Adipocyte (in vitro differentiated cells): ENCODE measurements around the gene MTUS2.

ENCODE experiments used
- DNase-seq: peaks from one replicate; pipeline ENCODE4 v3.0.0-alpha.2; 2015; ENCODE audit warnings: low read depth
- H3K27me3 ChIP-seq: replicated peaks from 2 replicates; pipeline ENCODE4 v1.7.0; 2013; ENCODE audit warnings: mild to moderate bottlenecking, low read length, moderate library complexity; ENCODE audit not compliant: control insufficient read depth, insufficient read depth
- H3K36me3 ChIP-seq: 2 replicates; pipeline ENCODE4 v1.7.0; 2013; ENCODE audit warnings: low read length, mild to moderate bottlenecking, moderate library complexity; ENCODE audit not compliant: control insufficient read depth, insufficient read depth, severe bottlenecking
- H3K4me1 ChIP-seq: 2 replicates; pipeline ENCODE4 v1.7.0; 2013; ENCODE audit warnings: mild to moderate bottlenecking, low read length, moderate library complexity; ENCODE audit not compliant: control insufficient read depth, insufficient read depth
- H3K4me3 ChIP-seq: 2 replicates; pipeline ENCODE4 v1.7.0; 2013; ENCODE audit warnings: mild to moderate bottlenecking, low read length, moderate library complexity
- H3K9ac ChIP-seq: 2 replicates; pipeline ENCODE4 v1.7.0; 2013; ENCODE audit warnings: mild to moderate bottlenecking, low read length, moderate library complexity
- H3K9me3 ChIP-seq: 2 replicates; pipeline ENCODE4 v1.7.0; 2013; ENCODE audit warnings: mild to moderate bottlenecking, low read length, moderate library complexity; ENCODE audit not compliant: control insufficient read depth

The MTUS2 gene

DNA sequence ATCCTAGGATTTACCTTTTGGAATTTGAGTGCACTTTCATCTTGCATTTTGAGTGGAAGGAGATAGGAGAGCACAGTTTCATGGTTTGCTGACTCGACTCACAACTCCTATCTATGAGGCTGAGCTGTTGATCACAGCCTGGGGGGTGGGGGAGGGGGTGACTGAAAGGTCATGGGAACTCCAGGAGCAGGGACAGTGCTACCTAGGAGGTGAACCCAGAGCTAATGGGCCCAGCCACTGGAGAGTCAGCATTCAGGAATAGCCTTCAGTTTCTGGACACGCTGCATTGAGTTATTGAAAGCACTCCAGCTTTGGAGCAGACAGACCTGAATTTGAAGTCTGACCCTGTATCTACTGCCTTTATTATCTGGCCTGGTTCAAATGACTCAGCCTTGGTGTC lies 435.4 kb downstream of the MTUS2 start:
- Histone ChIP-seq H3K4me3 (no peak overlapping the region), H3K4me1 (no peaks in the 10 kb centered on the region), H3K36me3 (no peaks in the 10 kb centered on the region), H3K27me3 (peaks cover 3% of the 10 kb centered on the region), H3K9ac (no peak overlapping the region), H3K9me3 (no peaks in the 10 kb centered on the region)
- DNase-seq, result no peak

GRCh38 chr13:29260684-29261083 lies 440.5 kb downstream of the MTUS2 start:
- Histone ChIP-seq H3K4me1 (no peaks in the 10 kb centered on the region), H3K27me3 (no peaks in the 10 kb centered on the region), H3K9me3 (peaks cover 4% of the 10 kb centered on the region), H3K4me3 (no peak overlapping the region), H3K36me3 (no peaks in the 10 kb centered on the region), H3K9ac (no peak overlapping the region)
- DNase-seq, result no peak

DNA sequence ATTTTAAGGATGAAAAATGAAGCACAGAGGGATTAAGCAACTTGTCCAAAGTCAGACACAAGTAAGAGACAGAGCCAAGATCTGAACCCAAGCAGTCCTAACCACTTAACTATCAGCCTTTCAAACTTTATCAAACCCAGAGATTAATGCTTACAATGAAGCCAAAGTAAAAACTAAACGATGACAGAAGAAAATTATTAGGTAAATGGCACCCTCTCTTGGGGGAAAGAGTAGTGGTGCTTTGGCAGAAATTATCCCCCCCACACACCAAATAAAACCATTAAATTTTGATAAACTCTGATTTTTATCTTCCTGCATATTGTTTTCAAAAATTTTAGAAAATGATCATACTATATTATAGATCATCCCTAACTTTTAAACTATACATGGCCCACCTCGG lies 446.1 kb downstream of the MTUS2 start:
- no peak overlapping the region for H3K9ac ChIP-seq
- H3K9me3 ChIP-seq, result peaks cover 4% of the 10 kb centered on the region
- H3K4me3 ChIP-seq, result no peak overlapping the region
- peaks cover 21% of the 10 kb centered on the region for H3K27me3 ChIP-seq
- H3K4me1 ChIP-seq, result no peaks in the 10 kb centered on the region
- no peaks in the 10 kb centered on the region for H3K36me3 ChIP-seq
- no peak for DNase-seq

DNA sequence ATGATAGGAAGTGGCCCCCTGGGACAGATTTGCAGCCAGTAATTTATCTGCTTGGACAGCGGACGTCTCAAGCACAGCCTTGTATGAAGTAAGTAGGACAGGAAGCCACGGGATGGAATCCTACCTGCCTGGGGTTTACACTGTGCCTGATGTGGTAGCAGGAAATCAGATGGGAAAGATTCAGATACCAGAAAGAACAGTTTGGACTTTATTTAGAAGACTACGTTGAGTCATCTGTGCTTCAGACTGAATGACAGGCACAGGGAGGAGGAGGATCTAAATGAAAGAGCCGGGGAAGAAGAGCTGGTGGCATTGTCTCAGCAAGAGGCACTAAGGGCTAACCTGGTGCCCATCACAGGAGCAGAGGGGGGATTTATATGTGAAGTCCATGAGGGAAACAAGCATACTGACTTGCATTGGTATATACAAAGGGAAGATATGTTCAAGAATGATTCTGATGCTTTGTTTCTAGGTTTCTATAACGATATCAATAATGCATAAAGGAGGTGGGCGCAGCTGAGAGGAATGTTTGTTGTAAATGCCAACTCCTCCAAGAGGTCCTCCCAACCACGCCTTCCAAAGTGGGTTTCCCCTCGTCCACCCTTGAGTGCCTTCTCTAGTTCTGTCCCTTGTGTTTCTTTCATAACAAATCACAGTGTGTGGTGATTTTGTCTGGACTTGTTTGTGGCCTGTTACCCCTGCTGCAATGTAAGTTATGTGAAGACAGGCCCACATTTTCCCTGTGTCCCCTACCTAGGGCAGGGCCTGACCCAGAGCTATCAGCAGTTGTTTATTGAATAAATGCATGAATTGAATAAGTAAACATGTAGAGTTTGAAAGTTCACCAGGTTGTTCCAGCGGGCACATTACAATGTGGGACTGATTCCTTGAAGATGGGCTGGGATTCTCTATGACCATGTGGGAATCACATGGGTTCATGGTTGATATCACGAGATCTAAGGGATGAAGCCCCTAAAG lies 446.9 kb downstream of the MTUS2 start:
- Histone ChIP-seq H3K27me3 (peaks cover 23% of the 10 kb centered on the region), H3K4me1 (no peaks in the 10 kb centered on the region), H3K4me3 (no peak overlapping the region), H3K36me3 (no peaks in the 10 kb centered on the region), H3K9ac (no peak overlapping the region), H3K9me3 (peaks cover 4% of the 10 kb centered on the region)
- no peak for DNase-seq

DNA sequence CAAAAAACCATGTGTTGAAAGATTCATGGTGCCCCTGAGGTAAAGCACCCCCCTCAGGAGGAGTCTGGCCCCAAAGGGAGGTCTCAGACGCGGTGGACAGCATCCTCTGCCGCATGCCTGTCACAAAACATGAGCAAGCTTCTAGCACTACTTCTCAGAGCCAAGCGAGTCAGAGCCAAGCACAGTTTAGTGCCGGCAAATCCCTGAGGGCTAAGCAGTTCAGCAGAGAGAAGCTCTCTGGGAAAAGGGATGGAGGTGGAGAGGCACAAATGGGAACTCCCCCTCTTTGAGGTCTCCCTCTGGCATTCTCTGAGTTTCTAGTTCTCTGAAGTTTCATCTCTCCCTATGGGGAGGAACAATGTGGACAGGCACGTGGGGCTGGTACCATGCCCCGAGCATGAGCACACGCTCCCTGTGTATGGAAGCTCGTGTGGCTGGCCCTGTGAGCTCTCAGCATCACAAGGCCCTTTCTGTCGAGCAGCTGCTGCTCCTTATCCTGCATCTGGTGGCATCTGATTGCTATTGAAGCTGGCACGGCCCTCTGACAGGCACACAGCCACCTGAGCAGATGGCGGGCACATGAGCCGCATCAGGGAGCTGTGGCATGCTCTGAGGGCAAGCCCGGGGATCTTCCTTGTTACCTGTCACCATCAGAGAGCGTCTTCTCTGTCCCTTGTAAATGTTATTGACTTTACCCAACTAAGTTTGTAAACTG lies 450.3 kb downstream of the MTUS2 start:
- no peak overlapping the region for H3K9ac ChIP-seq
- peaks cover 23% of the 10 kb centered on the region for H3K27me3 ChIP-seq
- no peaks in the 10 kb centered on the region for H3K9me3 ChIP-seq
- H3K36me3 ChIP-seq, result no peaks in the 10 kb centered on the region
- DNase-seq, result no peak
- H3K4me3 ChIP-seq, result no peak overlapping the region
- H3K4me1 ChIP-seq, result no peaks in the 10 kb centered on the region

DNA sequence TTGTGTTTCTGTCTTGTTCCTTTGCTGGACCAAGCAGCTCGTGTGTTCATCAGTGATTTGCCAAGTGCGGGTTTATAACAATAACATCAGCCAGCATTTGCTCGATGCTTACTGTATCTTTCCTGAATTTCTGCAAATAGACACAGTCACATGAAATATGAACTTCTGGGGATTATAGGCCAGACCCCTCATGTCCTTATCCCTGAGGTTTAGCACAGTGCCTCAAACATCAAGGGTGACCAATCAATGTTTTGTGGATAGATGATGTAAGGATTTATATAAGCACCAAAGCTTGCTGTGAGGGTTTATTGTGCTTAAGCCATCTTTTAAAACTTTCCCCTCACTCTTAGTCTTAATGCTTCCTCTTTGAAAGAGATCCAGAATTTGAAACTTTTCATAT lies 451.5 kb downstream of the MTUS2 start:
- no peak overlapping the region for H3K9ac ChIP-seq
- no peak overlapping the region for H3K4me3 ChIP-seq
- no peaks in the 10 kb centered on the region for H3K4me1 ChIP-seq
- peaks cover 18% of the 10 kb centered on the region for H3K27me3 ChIP-seq
- no peaks in the 10 kb centered on the region for H3K9me3 ChIP-seq
- DNase-seq, result no peak
- H3K36me3 ChIP-seq, result no peaks in the 10 kb centered on the region

DNA sequence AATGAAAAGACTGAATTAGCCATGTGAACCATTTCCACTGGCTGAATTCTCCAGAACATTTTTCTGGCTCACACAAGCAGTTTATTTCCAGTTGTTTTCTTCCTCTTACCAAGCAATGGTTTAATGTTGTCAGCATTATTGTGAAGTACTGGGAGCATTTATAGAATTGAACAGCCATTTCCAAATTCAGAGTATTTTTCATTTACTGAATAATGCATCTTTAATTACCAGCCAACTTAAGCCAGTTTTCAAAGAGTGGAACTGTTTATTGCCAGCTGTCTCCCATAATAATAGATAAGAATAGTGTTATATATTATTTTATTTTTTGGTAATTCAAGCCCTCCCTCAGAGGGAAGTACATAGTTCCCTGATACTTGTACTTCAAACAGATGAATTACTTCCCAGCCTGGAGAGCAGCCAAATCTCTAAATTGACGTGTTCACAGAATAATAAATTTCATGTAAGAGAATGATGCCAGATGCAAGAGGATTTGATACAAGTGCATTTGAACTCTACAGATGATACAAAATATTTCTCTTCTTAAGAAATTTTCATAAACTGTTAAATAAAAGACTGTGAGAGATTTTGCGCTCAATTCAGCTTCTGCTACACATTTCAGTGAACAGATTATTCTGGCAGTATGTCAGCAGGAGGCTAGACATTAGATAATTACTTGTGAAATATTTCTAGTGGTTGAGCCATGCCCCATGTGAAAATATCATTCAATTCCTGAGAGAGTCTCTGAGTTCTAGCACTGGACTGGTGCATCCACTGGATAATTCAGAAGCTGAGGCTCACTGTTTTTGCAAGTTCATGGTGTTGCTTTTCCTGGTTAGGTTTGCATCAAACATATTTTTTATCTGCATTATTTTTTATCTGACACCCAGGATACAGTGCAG lies 459.5 kb downstream of the MTUS2 start:
- Histone ChIP-seq H3K36me3 (no peaks in the 10 kb centered on the region), H3K27me3 (no peaks in the 10 kb centered on the region), H3K9ac (no peak overlapping the region), H3K9me3 (no peaks in the 10 kb centered on the region), H3K4me3 (no peak overlapping the region), H3K4me1 (no peaks in the 10 kb centered on the region)
- DNase-seq, result no peak

GRCh38 chr13:29281932-29282495 lies 461.9 kb downstream of the MTUS2 start:
- Histone ChIP-seq H3K9me3 (no peaks in the 10 kb centered on the region), H3K4me1 (no peaks in the 10 kb centered on the region), H3K27me3 (no peaks in the 10 kb centered on the region), H3K36me3 (no peaks in the 10 kb centered on the region), H3K4me3 (no peak overlapping the region), H3K9ac (no peak overlapping the region)
- no peak for DNase-seq

GRCh38 chr13:29284726-29285125 lies 464.6 kb downstream of the MTUS2 start:
- Histone ChIP-seq H3K4me3 (no peak overlapping the region), H3K9me3 (no peaks in the 10 kb centered on the region), H3K36me3 (no peaks in the 10 kb centered on the region), H3K9ac (no peak overlapping the region), H3K27me3 (peaks cover 10% of the 10 kb centered on the region), H3K4me1 (no peaks in the 10 kb centered on the region)
- DNase-seq, result no peak

DNA sequence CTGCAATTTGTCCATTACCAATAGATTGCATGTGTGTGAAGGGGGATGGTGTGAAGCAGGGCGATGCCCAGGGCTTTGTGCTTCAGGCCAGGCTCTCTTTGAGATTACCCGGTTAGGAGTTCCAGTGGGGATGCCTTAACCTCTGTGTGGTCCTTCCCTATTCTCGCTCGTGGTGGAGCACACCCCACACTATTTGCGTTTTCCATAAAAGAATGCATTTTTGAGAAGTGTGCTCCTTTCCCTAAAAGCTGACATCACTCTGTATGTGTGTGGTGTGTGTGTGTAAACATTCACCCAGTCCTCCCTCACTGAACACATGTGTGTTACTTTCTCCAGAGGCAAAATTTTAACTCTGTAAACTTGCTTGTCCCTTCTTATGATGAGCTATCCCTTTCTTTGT lies 467.1 kb downstream of the MTUS2 start:
- Histone ChIP-seq H3K4me3 (no peak overlapping the region), H3K27me3 (peaks cover 10% of the 10 kb centered on the region), H3K9ac (no peak overlapping the region), H3K4me1 (no peaks in the 10 kb centered on the region), H3K9me3 (no peaks in the 10 kb centered on the region), H3K36me3 (no peaks in the 10 kb centered on the region)
- DNase-seq, result no peak
